A673 (cell line): ENCODE results near the gene SIRPA. TPM values are rescaled to one million over a fixed set of nuclear protein-coding genes. Genes with fewer than 3 reads are reported as not detected.
"Not testable (repeated sequence)": the region's sequence is repeated elsewhere in the genome, so short reads cannot be mapped to it uniquely, and the experiment has no call there.

ENCODE experiments used
- BruUV-seq: library from RNA; stranded (reverse); fragments of 400-500 nt; replicated peaks from 2 replicates; lab custom pipeline; 2021; lab: Mats Ljungman, UMichigan
- CTCF ChIA-PET: fragments of 300-600 bp; sonication (Branson Sonifier 250); formaldehyde crosslinking; loops from one replicate; lab custom pipeline; 2022; ENCODE audit warnings: antibody characterized with exemption; lab: Charles Lee
- POLR2A ChIA-PET: fragments of 300-600 bp; sonication (Branson Sonifier 250); formaldehyde crosslinking; loops from one replicate; lab custom pipeline; 2022; ENCODE audit warnings: antibody characterized with exemption; ENCODE audit not compliant: low non-redundant PET; lab: Charles Lee
- DNase-seq: peaks from one replicate; pipeline ENCODE4 v3.0.0-alpha.2; 2015; ENCODE audit warnings: low spot score
- H3K27ac ChIP-seq: fragments of 200-600 bp; sonication (generic); 2 replicates; pipeline ENCODE4 v1.5.1; 2016; ENCODE audit warnings: mixed run types, low read depth, mild to moderate bottlenecking, mixed read lengths, antibody characterized with exemption, low read length; ENCODE audit not compliant: poor library complexity, severe bottlenecking
- H3K27me3 ChIP-seq: fragments of 200-600 bp; sonication (generic); replicated peaks from 2 replicates; pipeline ENCODE4 v1.6.1; 2017; ENCODE audit warnings: mixed run types, low read depth, mild to moderate bottlenecking, mixed read lengths, antibody characterized with exemption, low read length; ENCODE audit not compliant: insufficient read depth, poor library complexity
- H3K36me3 ChIP-seq: fragments of 200-600 bp; sonication (generic); 2 replicates; pipeline ENCODE4 v1.6.1; 2016; ENCODE audit warnings: mixed run types, mild to moderate bottlenecking, mixed read lengths, antibody characterized with exemption, low read length; ENCODE audit not compliant: insufficient read depth, poor library complexity, severe bottlenecking
- H3K4me1 ChIP-seq: fragments of 200-600 bp; sonication (generic); 2 replicates; pipeline ENCODE4 v1.6.1; 2017; ENCODE audit warnings: mixed run types, mild to moderate bottlenecking, mixed read lengths, antibody characterized with exemption, low read length; ENCODE audit not compliant: insufficient read depth, poor library complexity, severe bottlenecking
- H3K4me3 ChIP-seq: fragments of 200-600 bp; sonication (generic); 2 replicates; pipeline ENCODE4 v1.5.1; 2016; ENCODE audit warnings: low read depth, mixed run types, mild to moderate bottlenecking, mixed read lengths, low read length; ENCODE audit not compliant: poor library complexity, severe bottlenecking
- H3K9me3 ChIP-seq: fragments of 200-600 bp; sonication (generic); 2 replicates; pipeline ENCODE4 v1.6.1; 2016; ENCODE audit warnings: mixed run types, low read depth, mild to moderate bottlenecking, mixed read lengths, antibody characterized with exemption, low read length; ENCODE audit not compliant: poor library complexity, severe bottlenecking
- EZH2 ChIP-seq: fragments of 200-600 bp; sonication (generic); IDR thresholded peaks from 2 replicates; pipeline ENCODE4 v1.6.1; 2017; ENCODE audit warnings: borderline replicate concordance, low read depth, mild to moderate bottlenecking, mixed read lengths, antibody characterized with exemption, low read length; ENCODE audit not compliant: poor library complexity, severe bottlenecking
- intact Hi-C: fragments of 100-400 bp; cut with micrococcal nuclease; formaldehyde crosslinking; loops from one replicate; pipeline ENCODE4 v1.10.0; 2022; ENCODE audit not compliant: unreplicated experiment
- total RNA-seq: library from RNA; stranded (reverse); gene quantifications from 2 replicates; pipeline ENCODE4 v1.2.3, GENCODE V29; 2021
- TF ChIP-seq, protein P1 (sequence below): fragments of 300-800, 200-600 bp; sonication (generic); conservative IDR thresholded peaks from 2 replicates; pipeline ENCODE4 v1.5.1; 2017; ENCODE audit warnings: low read depth, mild to moderate bottlenecking, antibody characterized with exemption, low read length, moderate library complexity, mixed read lengths

Gene SIRPA
- total RNA-seq, 1 experiment from 2014 or later = 81.0 TPM

DNA sequence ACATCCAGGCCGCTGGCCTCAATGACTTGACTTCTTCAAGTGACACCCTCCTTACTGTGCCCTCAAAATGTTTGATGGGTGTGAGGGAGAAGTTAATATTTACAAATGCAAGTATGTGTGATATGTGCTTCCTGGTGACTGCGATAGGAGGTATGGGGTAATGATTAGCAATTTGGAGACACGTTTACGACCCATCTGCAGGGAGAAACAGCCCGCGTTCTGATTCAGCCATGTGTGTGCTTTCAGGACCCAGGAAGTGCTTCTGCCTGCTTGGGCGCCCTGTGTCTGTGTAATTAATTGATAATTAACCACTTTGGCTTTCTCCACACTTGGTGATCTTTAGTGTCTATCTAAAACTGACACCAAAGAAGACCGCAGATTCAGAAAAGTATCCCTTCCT, 25.0 kb downstream of the SIRPA start:
- no peak for DNase-seq
- Histone ChIP-seq H3K27ac (peak overlapping the region; percentile 17), H3K4me1 (no peaks in the 10 kb centered on the region), H3K9me3 (no peaks in the 10 kb centered on the region), H3K27me3 (no peaks in the 10 kb centered on the region), H3K36me3 (peaks cover 59% of the 10 kb centered on the region), H3K4me3 (no peak overlapping the region)
- CTCF ChIA-PET = no interaction called here
- intact Hi-C loops = no loop called here
- POLR2A ChIA-PET = no interaction called here
- no TSS peak for BruUV-seq
- TF ChIP-seq EZH2 = no peak
- TF ChIP-seq, protein P1, sequence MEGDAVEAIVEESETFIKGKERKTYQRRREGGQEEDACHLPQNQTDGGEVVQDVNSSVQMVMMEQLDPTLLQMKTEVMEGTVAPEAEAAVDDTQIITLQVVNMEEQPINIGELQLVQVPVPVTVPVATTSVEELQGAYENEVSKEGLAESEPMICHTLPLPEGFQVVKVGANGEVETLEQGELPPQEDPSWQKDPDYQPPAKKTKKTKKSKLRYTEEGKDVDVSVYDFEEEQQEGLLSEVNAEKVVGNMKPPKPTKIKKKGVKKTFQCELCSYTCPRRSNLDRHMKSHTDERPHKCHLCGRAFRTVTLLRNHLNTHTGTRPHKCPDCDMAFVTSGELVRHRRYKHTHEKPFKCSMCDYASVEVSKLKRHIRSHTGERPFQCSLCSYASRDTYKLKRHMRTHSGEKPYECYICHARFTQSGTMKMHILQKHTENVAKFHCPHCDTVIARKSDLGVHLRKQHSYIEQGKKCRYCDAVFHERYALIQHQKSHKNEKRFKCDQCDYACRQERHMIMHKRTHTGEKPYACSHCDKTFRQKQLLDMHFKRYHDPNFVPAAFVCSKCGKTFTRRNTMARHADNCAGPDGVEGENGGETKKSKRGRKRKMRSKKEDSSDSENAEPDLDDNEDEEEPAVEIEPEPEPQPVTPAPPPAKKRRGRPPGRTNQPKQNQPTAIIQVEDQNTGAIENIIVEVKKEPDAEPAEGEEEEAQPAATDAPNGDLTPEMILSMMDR = no peak

DNA sequence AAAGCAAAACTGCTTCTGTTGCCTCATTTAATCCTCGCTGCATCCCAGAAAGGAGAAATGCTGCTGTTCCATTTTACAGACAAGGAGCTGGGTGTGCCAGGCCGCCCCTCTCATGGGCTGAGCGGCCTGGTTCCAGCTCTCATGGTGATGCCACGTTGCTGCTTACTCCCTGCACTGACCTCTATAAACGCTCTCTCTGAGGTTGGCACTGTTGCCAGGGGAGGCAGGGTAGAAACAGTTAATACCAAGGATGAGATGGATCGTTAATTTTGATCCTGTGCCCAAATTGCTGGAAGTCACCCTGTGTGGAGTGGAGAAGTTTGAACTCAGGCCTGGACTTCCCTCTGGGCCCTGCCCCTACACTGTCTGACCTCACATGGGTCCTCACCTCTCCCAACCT, 25.6 kb downstream of the SIRPA start:
- CTCF ChIA-PET = no interaction called here
- Histone ChIP-seq H3K4me3 (no peak overlapping the region), H3K27me3 (no peaks in the 10 kb centered on the region), H3K4me1 (no peaks in the 10 kb centered on the region), H3K9me3 (no peaks in the 10 kb centered on the region), H3K36me3 (peaks cover 53% of the 10 kb centered on the region), H3K27ac (no peak overlapping the region)
- intact Hi-C loops = no loop called here
- POLR2A ChIA-PET = no interaction called here
- no peak for DNase-seq
- TF ChIP-seq, protein P1 = no peak
- TF ChIP-seq EZH2 = no peak
- no TSS peak for BruUV-seq

DNA sequence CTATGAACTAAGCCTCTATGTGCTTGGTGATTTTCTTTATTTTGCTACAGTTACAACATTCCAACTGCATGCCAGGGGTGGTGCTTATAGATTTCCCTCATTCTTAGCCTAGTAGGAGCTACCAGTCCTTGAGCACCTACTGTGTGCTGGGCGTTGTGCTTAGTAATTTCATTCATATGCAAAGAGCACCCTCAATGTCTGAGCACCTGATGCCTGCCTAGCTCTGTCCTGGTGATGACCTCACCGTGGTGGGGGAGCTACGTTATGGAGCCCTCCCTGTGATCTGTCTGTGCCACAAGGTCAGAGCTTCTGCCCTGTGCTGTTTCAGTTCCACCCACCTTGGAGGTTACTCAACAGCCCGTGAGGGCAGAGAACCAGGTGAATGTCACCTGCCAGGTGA, 26.8 kb downstream of the SIRPA start:
- POLR2A ChIA-PET, H3K4me3 ChIP-seq, BruUV-seq, DNase-seq, intact Hi-C loops, H3K27ac ChIP-seq, H3K27me3 ChIP-seq, H3K9me3 ChIP-seq, CTCF ChIA-PET, H3K4me1 ChIP-seq: not testable (repeated sequence)
- peaks cover 42% of the 10 kb centered on the region for H3K36me3 ChIP-seq

DNA sequence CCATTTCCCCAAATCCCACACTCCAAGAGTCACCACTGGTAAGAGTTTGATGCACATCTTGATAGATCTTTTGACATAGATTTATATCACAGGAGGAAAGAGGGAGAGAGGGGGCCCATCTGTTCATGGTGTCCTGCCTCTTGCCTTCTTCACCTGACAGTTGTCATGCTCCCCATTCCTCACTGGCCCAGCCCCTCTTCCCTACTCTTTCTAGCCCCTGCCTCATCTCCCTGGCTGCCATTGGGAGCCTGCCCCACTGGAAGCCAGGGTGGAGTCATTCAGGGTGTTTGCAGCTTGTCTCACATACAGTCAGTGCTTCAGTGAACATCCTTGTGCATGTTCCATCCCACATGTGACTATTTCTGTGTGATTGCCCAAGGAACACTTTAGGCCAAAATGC, 27.6 kb downstream of the SIRPA start:
- H3K27ac ChIP-seq = no peak overlapping the region
- ChIA-PET CTCF (no interaction called here), POLR2A (no interaction called here)
- no peak for DNase-seq
- BruUV-seq = no TSS peak
- H3K4me3 ChIP-seq = no peak overlapping the region
- intact Hi-C loops = no loop called here
- peaks cover 40% of the 10 kb centered on the region for H3K36me3 ChIP-seq
- H3K9me3 ChIP-seq = no peaks in the 10 kb centered on the region
- H3K27me3 ChIP-seq = no peaks in the 10 kb centered on the region
- no peak for TF ChIP-seq EZH2
- TF ChIP-seq, protein P1 = no peak
- no peaks in the 10 kb centered on the region for H3K4me1 ChIP-seq
